ENCODE results near the gene TPPP2. TPM values are rescaled to one million over a fixed set of nuclear protein-coding genes. Genes with fewer than 3 reads are reported as not detected.

The TPPP2 gene
- total and polyA plus RNA-seq, 2 of the 4 experiments (the other 2 are of a cell fraction) = not detected

GRCh38 chr14:21063479-21063878 lies 33.5 kb downstream of the TPPP2 start:
- H2BK120ac ChIP-seq (ENCODE audit: low read depth, low read length) = no peak overlapping the region
- H3K27ac ChIP-seq (ENCODE audit: insufficient read depth, low read length) = no peak overlapping the region
- no peaks in the 10 kb centered on the region for H4K20me1 ChIP-seq (ENCODE audit: insufficient read depth, low read length)
- dilution Hi-C loops (cut with HindIII; ENCODE audit: low sequenced_read_pairs, unreplicated experiment) = no loop called here
- POLR2A ChIA-PET (ENCODE audit: unreplicated experiment) = no interaction called here
- no peaks in the 10 kb centered on the region for H3K9me3 ChIP-seq (ENCODE audit: control insufficient read depth, insufficient read depth, low read length)
- no peaks in the 10 kb centered on the region for H3K36me3 ChIP-seq (ENCODE audit: control insufficient read depth, insufficient read depth, low read length)
- no peak overlapping the region for H4K91ac ChIP-seq (ENCODE audit: insufficient read depth, low read depth, low read length)
- no peak overlapping the region for H3K4ac ChIP-seq (ENCODE audit: low read depth, low read length)
- H2BK20ac ChIP-seq (ENCODE audit: low read depth, low read length) = no peak overlapping the region
- DNase-seq (peak; percentile 86), ATAC-seq (ENCODE audit: low read depth) (peak; percentile 87)
- no peak overlapping the region for H3K4me2 ChIP-seq (ENCODE audit: low read depth, low read length)
- no peak overlapping the region for H4K5ac ChIP-seq (ENCODE audit: low read depth, low read length)
- no peak overlapping the region for H2AK5ac ChIP-seq (ENCODE audit: low read depth, low read length)
- peaks cover 3% of the 10 kb centered on the region; the same call in 1 of the 2 replicates for H3K9me1 ChIP-seq (ENCODE audit: insufficient read depth, low read length)
- H2BK15ac ChIP-seq (ENCODE audit: low read depth, low read length) = no peak overlapping the region
- intact Hi-C loops (cut with micrococcal nuclease) = no loop called here
- no peak overlapping the region for H3K23ac ChIP-seq (ENCODE audit: low read depth, low read length)
- H3K79me1 ChIP-seq (ENCODE audit: low read depth in 1 of 2, low read length in 2 of 2) = no peaks in the 10 kb centered on the region
- no peak overlapping the region for H3K18ac ChIP-seq (ENCODE audit: low read depth, low read length)
- H3K56ac ChIP-seq (ENCODE audit: extremely low read depth, insufficient read depth, low read length) = no peak overlapping the region
- CTCF ChIA-PET = interaction anchor here (0.7 to 2.1 kb wide), 6 partner anchors 29 to 49 kb away, joined by 3 to 8 read pairs (median 4); no protein-coding TSS in a partner anchor
- H3K27me3 ChIP-seq (ENCODE audit: control insufficient read depth, insufficient read depth, low read length) = no peaks in the 10 kb centered on the region
- TF ChIP-seq NFE2L2 (IDR thresholded peaks at IDR 0.05; ENCODE audit: low read depth, low read length) = no peak
- no peak for TF ChIP-seq SMC3 (IDR thresholded peaks at IDR 0.05; ENCODE audit: low read depth, low read length)
- TF ChIP-seq MAFK (IDR thresholded peaks at IDR 0.05; ENCODE audit: low read depth, low read length) = no peak
- no peak for TF ChIP-seq CTCF (conservative IDR thresholded peaks at IDR 0.05; ENCODE audit: low read depth, low read length)
- no peak for TF ChIP-seq CHD1 (IDR thresholded peaks at IDR 0.05; ENCODE audit: low read depth, low read length)
- no peak for TF ChIP-seq MAZ (IDR thresholded peaks at IDR 0.05; ENCODE audit: borderline replicate concordance, low read depth, low read length)
- TF ChIP-seq BHLHE40 (IDR thresholded peaks at IDR 0.05; ENCODE audit: low read depth, low read length) = no peak
- TF ChIP-seq RCOR1 (IDR thresholded peaks at IDR 0.05; ENCODE audit: insufficient replicate concordance, low read length) = no peak
- no peak for TF ChIP-seq POLR2A (IDR thresholded peaks at IDR 0.05; ENCODE audit: low read depth, low read length)
- no peak for TF ChIP-seq USF2 (IDR thresholded peaks at IDR 0.05; ENCODE audit: low read depth, low read length)
- no peak for TF ChIP-seq MXI1 (IDR thresholded peaks at IDR 0.05; ENCODE audit: borderline replicate concordance, low read depth, low read length)
- TF ChIP-seq CEBPB (IDR thresholded peaks at IDR 0.05; ENCODE audit: low read depth, low read length) = no peak
- no peak for TF ChIP-seq FOS (IDR thresholded peaks at IDR 0.05; ENCODE audit: low read depth, low read length)
- TF ChIP-seq RFX5 (IDR thresholded peaks at IDR 0.05; ENCODE audit: low read depth, low read length) = no peak
- no peak for TF ChIP-seq ELK1 (IDR thresholded peaks at IDR 0.05; ENCODE audit: borderline replicate concordance, low read depth, low read length)
- no peak; the same call in 1 of the 2 replicates for TF ChIP-seq RAD21 (IDR thresholded peaks at IDR 0.05; ENCODE audit: low read length)
- no peak overlapping the region for H2AK9ac ChIP-seq (replicated peaks; ENCODE audit: low read depth, low read length, poor library complexity)
- H2BK5ac ChIP-seq (ENCODE audit: low read depth, low read length, poor library complexity, severe bottlenecking) = no peak overlapping the region
- no peak overlapping the region for H2AFZ ChIP-seq (replicated peaks; ENCODE audit: low read length, poor library complexity)
- no peaks in the 10 kb centered on the region; the same call in 1 of the 2 replicates for H3K4me1 ChIP-seq (ENCODE audit: control insufficient read depth, insufficient read depth, low read length)
- H3K4me3 ChIP-seq (ENCODE audit: insufficient read depth, low read depth, low read length) = no peak overlapping the region
- no peak overlapping the region for H4K8ac ChIP-seq (ENCODE audit: low read depth in 2 of 2, low read length in 2 of 2)
- BruUV-seq (replicated peaks) = no TSS peak
- H3K9ac ChIP-seq (ENCODE audit: low read depth, low read length) = no peak overlapping the region
- no peak overlapping the region for H3K14ac ChIP-seq (replicated peaks; ENCODE audit: low read depth, low read length)
- WGBS, 2 experiments (ENCODE audit: extremely low coverage in 2 of 2, insufficient read length in 1 of 2) = 33% methylated on average over 2 of the region's 3 CpGs; no CpG with 5 or more reads in 1 of the 2 experiments
- in situ Hi-C loops (cut with MboI; ENCODE audit: low sequenced_read_pairs) = no loop called here

Data from IMR-90 (cell line).